Activated naive CD4-positive, alpha-beta T cell treated with anti-CD3 and anti-CD28 coated beads for 36 hours (primary cell): ENCODE results near the gene RIMS3. TPM values are rescaled to one million over a fixed set of nuclear protein-coding genes. Genes with fewer than 3 reads are reported as not detected.

Source experiments
- CTCF ChIA-PET: fragments of 350-600 bp; sonication (Branson Sonifier 250); formaldehyde crosslinking; loops from one replicate; lab custom pipeline; 2021; ENCODE audit warnings: antibody characterized with exemption; lab: Charles Lee
- DNase-seq: peaks from one replicate; pipeline ENCODE4 v3.0.0-alpha.2; 2020
- H3K27ac Mint-ChIP-seq: one replicate; pipeline ENCODE4 v1.8.0; 2021; ENCODE audit warnings: mild to moderate bottlenecking, mixed read lengths
- H3K27me3 Mint-ChIP-seq: one replicate; pipeline ENCODE4 v1.8.0; 2021; ENCODE audit warnings: low read depth, mixed read lengths
- H3K36me3 Mint-ChIP-seq: one replicate; pipeline ENCODE4 v1.8.0; 2021; ENCODE audit warnings: low read depth, mixed read lengths
- H3K4me1 Mint-ChIP-seq: one replicate; pipeline ENCODE4 v1.8.0; 2021; ENCODE audit warnings: low read depth, mixed read lengths
- H3K4me3 Mint-ChIP-seq: one replicate; pipeline ENCODE4 v1.8.0; 2021; ENCODE audit warnings: mild to moderate bottlenecking, moderate library complexity, mixed read lengths
- H3K9me3 Mint-ChIP-seq: one replicate; pipeline ENCODE4 v1.8.0; 2021; ENCODE audit warnings: mixed read lengths
- intact Hi-C: fragments of 100-400 bp; cut with micrococcal nuclease; formaldehyde crosslinking; loops from one replicate; pipeline ENCODE4 v1.15.1; 2023
- total RNA-seq, 2 experiments: library from RNA; stranded (reverse); gene quantifications; one replicate each; pipeline ENCODE4 v1.2.3, GENCODE V29; 2021

RIMS3 gene
- total RNA-seq, 2 experiments from 2014 or later: 3.6 to 3.7 TPM

GRCh38 chr1:40648928-40649591, 16.4 kb downstream of the RIMS3 start:
- Mint-ChIP-seq H3K9me3 (no peaks in the 10 kb centered on the region), H3K27ac (no peak overlapping the region), H3K36me3 (no peaks in the 10 kb centered on the region), H3K27me3 (peaks cover 3% of the 10 kb centered on the region), H3K4me1 (no peaks in the 10 kb centered on the region), H3K4me3 (no peak overlapping the region)
- no peak for DNase-seq
- CTCF ChIA-PET: interaction anchor here (0.7 to 1.6 kb wide), 2 partner anchors 11 to 15 kb away, joined by 5 read pairs; no protein-coding TSS in a partner anchor
- intact Hi-C loops: no loop called here

- H3K9me3 Mint-ChIP-seq: no peaks in the 10 kb centered on the region
- no peaks in the 10 kb centered on the region for H3K36me3 Mint-ChIP-seq
- no peak overlapping the region for H3K27ac Mint-ChIP-seq
- H3K4me1 Mint-ChIP-seq: no peaks in the 10 kb centered on the region
- no peak overlapping the region for H3K4me3 Mint-ChIP-seq
- peaks cover 3% of the 10 kb centered on the region for H3K27me3 Mint-ChIP-seq
- intact Hi-C loops: no loop called here
- CTCF ChIA-PET: no interaction called here
- DNase-seq: no peak
These were observed 17.3 kb downstream of the RIMS3 start for GRCh38 chr1:40648200-40648599.

- no peak overlapping the region for H3K27ac Mint-ChIP-seq
- H3K4me3 Mint-ChIP-seq: no peak overlapping the region
These were observed 19.2 kb downstream of the RIMS3 start for GRCh38 chr1:40646315-40646714.

GRCh38 chr1:40645118-40645680, 20.3 kb downstream of the RIMS3 start:
- no peak for DNase-seq
- no peak overlapping the region for H3K4me3 Mint-ChIP-seq
- peaks cover 3% of the 10 kb centered on the region for H3K27me3 Mint-ChIP-seq
- no peaks in the 10 kb centered on the region for H3K9me3 Mint-ChIP-seq
- CTCF ChIA-PET: interaction anchor here (1.3 kb wide), 1 partner anchor 18 kb away, joined by 3 read pairs; no protein-coding TSS in a partner anchor
- no peak overlapping the region for H3K27ac Mint-ChIP-seq
- H3K36me3 Mint-ChIP-seq: no peaks in the 10 kb centered on the region
- peaks cover 5% of the 10 kb centered on the region for H3K4me1 Mint-ChIP-seq
- intact Hi-C loops: no loop called here

More at GRCh38 chr1:40646315-40646714, 19.2 kb downstream of the RIMS3 start:
- DNase-seq: no peak
- CTCF ChIA-PET: interaction anchor here (0.8 to 1.3 kb wide), 2 partner anchors 19 to 33 kb away, joined by 3 read pairs; no protein-coding TSS in a partner anchor
- Mint-ChIP-seq H3K9me3 (no peaks in the 10 kb centered on the region), H3K4me1 (no peaks in the 10 kb centered on the region), H3K36me3 (no peaks in the 10 kb centered on the region), H3K27me3 (peaks cover 3% of the 10 kb centered on the region)
- intact Hi-C loops: no loop called here

DNA sequence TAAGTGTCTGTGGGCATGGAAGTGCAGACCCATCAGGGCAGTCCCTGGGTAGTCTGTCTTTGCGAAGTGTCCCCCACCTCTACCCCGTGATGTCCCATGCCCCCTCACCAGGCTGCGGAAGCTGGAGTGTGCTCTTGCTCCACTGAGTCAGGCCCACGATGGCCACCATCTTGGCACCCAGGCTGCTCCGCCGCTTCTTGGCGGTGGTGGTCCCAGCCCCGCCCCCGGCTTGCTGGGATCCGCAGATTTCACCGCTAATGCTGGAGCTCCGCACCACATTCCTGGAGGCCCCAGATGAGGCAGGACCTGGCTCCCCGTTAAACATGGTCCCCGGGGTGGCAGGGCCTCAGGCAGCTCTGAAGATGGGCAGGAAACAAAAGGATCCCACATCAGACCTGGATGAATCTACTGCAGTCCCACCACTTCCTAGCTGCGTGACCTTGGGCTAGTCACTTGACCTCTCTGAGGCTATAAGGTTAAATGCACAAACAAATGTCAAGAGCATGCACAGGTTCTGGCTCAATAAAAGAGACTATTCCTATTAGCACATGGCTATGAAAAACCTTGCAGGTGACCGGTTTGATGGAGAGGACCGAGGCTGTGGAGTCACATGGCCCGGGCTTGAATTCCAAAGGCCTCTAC, 23.8 kb downstream of the RIMS3 start:
- Mint-ChIP-seq H3K27ac (no peak overlapping the region), H3K36me3 (no peaks in the 10 kb centered on the region), H3K4me1 (peaks cover 5% of the 10 kb centered on the region), H3K4me3 (no peak overlapping the region), H3K9me3 (no peaks in the 10 kb centered on the region), H3K27me3 (no peaks in the 10 kb centered on the region)
- CTCF ChIA-PET: interaction anchor here (2.9 kb wide), 1 partner anchor 11 kb away, joined by 7 read pairs; no protein-coding TSS in a partner anchor
- intact Hi-C loops: no loop called here
- no peak for DNase-seq

- H3K4me3 Mint-ChIP-seq: no peak overlapping the region
- no peak overlapping the region for H3K27ac Mint-ChIP-seq
- H3K4me1 Mint-ChIP-seq: peaks cover 6% of the 10 kb centered on the region
- H3K36me3 Mint-ChIP-seq: no peaks in the 10 kb centered on the region
- CTCF ChIA-PET: interaction anchor here (2.9 kb wide), 1 partner anchor 9 kb away, joined by 7 read pairs; no protein-coding TSS in a partner anchor
- no peaks in the 10 kb centered on the region for H3K27me3 Mint-ChIP-seq
- intact Hi-C loops: no loop called here
- H3K9me3 Mint-ChIP-seq: no peaks in the 10 kb centered on the region
- DNase-seq: no peak
These were observed 25.0 kb downstream of the RIMS3 start for GRCh38 chr1:40640314-40641076.

DNA sequence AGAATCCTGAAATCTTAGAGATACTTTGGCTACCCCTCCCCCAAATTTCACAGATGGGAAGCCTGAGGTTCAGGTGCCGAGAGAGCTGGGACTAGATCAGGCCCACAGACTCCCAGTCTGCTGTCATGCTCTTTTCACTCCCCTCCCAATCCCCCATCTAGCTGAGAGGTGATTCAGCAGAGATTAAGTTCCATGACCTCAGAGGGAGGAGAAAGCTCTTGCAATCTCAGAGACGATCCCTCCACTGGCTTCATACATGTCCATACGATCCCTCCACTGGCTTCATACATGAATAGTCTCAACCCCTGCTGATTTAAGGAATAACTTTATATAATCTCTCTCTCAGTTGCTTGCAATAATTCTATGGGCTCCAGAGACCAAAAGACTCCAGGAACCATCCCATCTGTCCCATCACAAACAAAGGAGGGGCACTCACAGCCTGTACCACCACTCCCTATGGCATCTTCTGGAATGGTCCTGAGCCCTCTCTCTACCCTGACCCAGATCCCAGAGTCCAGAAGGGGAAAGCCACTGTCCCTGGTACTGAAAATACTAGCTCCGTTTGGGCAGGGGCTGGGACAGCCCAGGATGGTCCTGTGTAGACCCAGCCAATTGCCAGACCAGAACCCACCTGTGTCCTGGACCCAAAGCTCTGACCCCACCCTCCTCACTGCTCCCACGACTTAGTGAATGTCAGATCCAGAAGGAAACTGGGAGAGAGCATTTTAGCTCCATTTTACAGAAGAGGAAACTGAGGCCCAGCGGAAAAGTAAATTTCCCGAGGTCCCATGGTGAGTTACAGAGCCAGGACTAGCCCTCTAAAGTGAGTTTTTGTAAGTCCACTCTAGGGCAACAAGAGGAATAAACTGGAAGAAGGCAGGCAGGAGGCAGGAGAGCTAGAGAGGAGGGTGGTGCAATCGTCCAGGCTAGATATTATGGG, 27.1 kb downstream of the RIMS3 start:
- peaks cover 10% of the 10 kb centered on the region for H3K4me1 Mint-ChIP-seq
- no peaks in the 10 kb centered on the region for H3K27me3 Mint-ChIP-seq
- CTCF ChIA-PET: no interaction called here
- peaks cover 2% of the 10 kb centered on the region for H3K36me3 Mint-ChIP-seq
- no peak for DNase-seq
- no peak overlapping the region for H3K4me3 Mint-ChIP-seq
- H3K27ac Mint-ChIP-seq: no peak overlapping the region
- intact Hi-C loops: no loop called here
- no peaks in the 10 kb centered on the region for H3K9me3 Mint-ChIP-seq

GRCh38 chr1:40637470-40638007, 27.9 kb downstream of the RIMS3 start:
- Mint-ChIP-seq H3K4me1 (peaks cover 10% of the 10 kb centered on the region), H3K36me3 (peaks cover 2% of the 10 kb centered on the region), H3K9me3 (no peaks in the 10 kb centered on the region), H3K27me3 (no peaks in the 10 kb centered on the region), H3K4me3 (no peak overlapping the region), H3K27ac (no peak overlapping the region)
- intact Hi-C loops: no loop called here
- CTCF ChIA-PET: no interaction called here
- DNase-seq: no peak

GRCh38 chr1:40636777-40637176, 28.7 kb downstream of the RIMS3 start:
- CTCF ChIA-PET: no interaction called here

GRCh38 chr1:40635763-40636500, 29.6 kb downstream of the RIMS3 start:
- Mint-ChIP-seq H3K4me3 (no peak overlapping the region), H3K4me1 (peaks cover 10% of the 10 kb centered on the region), H3K9me3 (no peaks in the 10 kb centered on the region), H3K27me3 (no peaks in the 10 kb centered on the region), H3K27ac (no peak overlapping the region), H3K36me3 (peaks cover 2% of the 10 kb centered on the region)
- no peak for DNase-seq
- CTCF ChIA-PET: no interaction called here
- intact Hi-C loops: no loop called here

More at GRCh38 chr1:40636777-40637176, 28.7 kb downstream of the RIMS3 start:
- Mint-ChIP-seq H3K4me3 (no peak overlapping the region), H3K4me1 (peaks cover 10% of the 10 kb centered on the region), H3K36me3 (peaks cover 2% of the 10 kb centered on the region), H3K27me3 (no peaks in the 10 kb centered on the region), H3K9me3 (no peaks in the 10 kb centered on the region), H3K27ac (no peak overlapping the region)
- no peak for DNase-seq
- intact Hi-C loops: no loop called here
